Activated CD4-positive, alpha-beta memory T cell treated with anti-CD3 and anti-CD28 coated beads for 36 hours (primary cell): ENCODE data around the gene AUH. TPM values are rescaled to one million over a fixed set of nuclear protein-coding genes. Genes with fewer than 3 reads are reported as not detected.

Source experiments
- CTCF ChIA-PET: fragments of 350-600 bp; sonication (Branson Sonifier 250); formaldehyde crosslinking; loops from one replicate; lab custom pipeline; 2021; ENCODE audit warnings: antibody characterized with exemption, inconsistent platforms; lab: Charles Lee
- POLR2A ChIA-PET: fragments of 350-600 bp; sonication (Branson Sonifier 250); formaldehyde crosslinking; loops from one replicate; lab custom pipeline; 2021; ENCODE audit warnings: antibody characterized with exemption; lab: Charles Lee
- DNase-seq: peaks from one replicate; pipeline ENCODE4 v3.0.0-alpha.2; 2020
- H3K27ac Mint-ChIP-seq: one replicate; pipeline ENCODE4 v1.8.0; 2021; ENCODE audit warnings: mixed read lengths
- H3K27me3 Mint-ChIP-seq: one replicate; pipeline ENCODE4 v1.8.0; 2021; ENCODE audit warnings: mixed read lengths
- H3K36me3 Mint-ChIP-seq: one replicate; pipeline ENCODE4 v1.8.0; 2021; ENCODE audit warnings: mixed read lengths
- H3K4me1 Mint-ChIP-seq: one replicate; pipeline ENCODE4 v1.8.0; 2021; ENCODE audit warnings: low read depth, mixed read lengths
- H3K4me3 Mint-ChIP-seq: one replicate; pipeline ENCODE4 v1.8.0; 2021; ENCODE audit warnings: mild to moderate bottlenecking, mixed read lengths
- H3K9me3 Mint-ChIP-seq: one replicate; pipeline ENCODE4 v1.8.0; 2021; ENCODE audit warnings: mixed read lengths
- intact Hi-C: fragments of 100-400 bp; cut with micrococcal nuclease; formaldehyde crosslinking; loops from one replicate; pipeline ENCODE4 v1.15.1; 2023
- total RNA-seq, 2 experiments: library from RNA; stranded (reverse); gene quantifications; one replicate each; pipeline ENCODE4 v1.2.3, GENCODE V29; 2021

AUH gene
- total RNA-seq, 2 experiments from 2014 or later, result 38.8 to 40.9 TPM

- no peak for DNase-seq
- Mint-ChIP-seq H3K36me3 (peaks cover 22% of the 10 kb centered on the region), H3K4me3 (no peak overlapping the region), H3K27ac (no peak overlapping the region), H3K9me3 (no peaks in the 10 kb centered on the region), H3K4me1 (peaks cover 18% of the 10 kb centered on the region), H3K27me3 (no peaks in the 10 kb centered on the region)
- POLR2A ChIA-PET, result no interaction called here
- CTCF ChIA-PET, result no interaction called here
- intact Hi-C loops, result no loop called here
Measured at GRCh38 chr9:91307279-91307678, 54.4 kb downstream of the AUH start.

- intact Hi-C loops, result no loop called here
- peaks cover 17% of the 10 kb centered on the region for H3K4me1 Mint-ChIP-seq
- DNase-seq, result no peak
- H3K27me3 Mint-ChIP-seq, result no peaks in the 10 kb centered on the region
- peaks cover 22% of the 10 kb centered on the region for H3K36me3 Mint-ChIP-seq
- no peak overlapping the region for H3K27ac Mint-ChIP-seq
- ChIA-PET CTCF (no interaction called here), POLR2A (no interaction called here)
- no peaks in the 10 kb centered on the region for H3K9me3 Mint-ChIP-seq
- no peak overlapping the region for H3K4me3 Mint-ChIP-seq
Measured at GRCh38 chr9:91306296-91306630, 55.5 kb downstream of the AUH start.

- ChIA-PET CTCF (no interaction called here), POLR2A (no interaction called here)
- Mint-ChIP-seq H3K27me3 (no peaks in the 10 kb centered on the region), H3K4me1 (peaks cover 17% of the 10 kb centered on the region), H3K9me3 (no peaks in the 10 kb centered on the region), H3K4me3 (no peak overlapping the region), H3K27ac (no peak overlapping the region), H3K36me3 (peaks cover 22% of the 10 kb centered on the region)
- intact Hi-C loops, result no loop called here
- DNase-seq, result no peak
Measured at GRCh38 chr9:91305596-91306295, 56.0 kb downstream of the AUH start.

- Mint-ChIP-seq H3K9me3 (no peaks in the 10 kb centered on the region), H3K27ac (no peak overlapping the region), H3K4me3 (no peak overlapping the region), H3K36me3 (peaks cover 20% of the 10 kb centered on the region), H3K4me1 (peaks cover 16% of the 10 kb centered on the region), H3K27me3 (no peaks in the 10 kb centered on the region)
- CTCF ChIA-PET, result no interaction called here
- POLR2A ChIA-PET, result no interaction called here
- intact Hi-C loops, result no loop called here
- DNase-seq, result no peak
Measured at GRCh38 chr9:91303741-91304415, 57.8 kb downstream of the AUH start.

- Mint-ChIP-seq H3K9me3 (no peaks in the 10 kb centered on the region), H3K4me3 (no peak overlapping the region), H3K4me1 (peaks cover 10% of the 10 kb centered on the region), H3K27me3 (no peaks in the 10 kb centered on the region), H3K27ac (no peak overlapping the region), H3K36me3 (peaks cover 20% of the 10 kb centered on the region)
- ChIA-PET CTCF (no interaction called here), POLR2A (no interaction called here)
- intact Hi-C loops, result no loop called here
- DNase-seq, result no peak
Measured at GRCh38 chr9:91302831-91303230, 58.9 kb downstream of the AUH start.

GRCh38 chr9:91301161-91301560, 60.6 kb downstream of the AUH start:
- Mint-ChIP-seq H3K36me3 (peaks cover 22% of the 10 kb centered on the region), H3K4me1 (peaks cover 9% of the 10 kb centered on the region), H3K4me3 (no peak overlapping the region), H3K9me3 (no peaks in the 10 kb centered on the region), H3K27ac (no peak overlapping the region), H3K27me3 (no peaks in the 10 kb centered on the region)
- intact Hi-C loops, result no loop called here
- CTCF ChIA-PET, result no interaction called here
- POLR2A ChIA-PET, result no interaction called here
- no peak for DNase-seq

- H3K4me1 Mint-ChIP-seq, result peaks cover 3% of the 10 kb centered on the region
- ChIA-PET CTCF (no interaction called here), POLR2A (no interaction called here)
- H3K27me3 Mint-ChIP-seq, result no peaks in the 10 kb centered on the region
- no peak overlapping the region for H3K4me3 Mint-ChIP-seq
- H3K9me3 Mint-ChIP-seq, result no peaks in the 10 kb centered on the region
- no peak for DNase-seq
- H3K27ac Mint-ChIP-seq, result no peak overlapping the region
- intact Hi-C loops, result no loop called here
- H3K36me3 Mint-ChIP-seq, result peaks cover 40% of the 10 kb centered on the region
Measured at GRCh38 chr9:91298311-91298710, 63.4 kb downstream of the AUH start.

GRCh38 chr9:91297306-91297705, 64.4 kb downstream of the AUH start:
- DNase-seq, result no peak
- intact Hi-C loops, result no loop called here
- ChIA-PET CTCF (interaction anchor here (1.0 kb wide), 1 partner anchor 128 kb away, joined by 3 read pairs; no protein-coding TSS in a partner anchor), POLR2A (no interaction called here)
- peaks cover 3% of the 10 kb centered on the region for H3K4me1 Mint-ChIP-seq
- H3K27ac Mint-ChIP-seq, result no peak overlapping the region
- peaks cover 51% of the 10 kb centered on the region for H3K36me3 Mint-ChIP-seq
- no peaks in the 10 kb centered on the region for H3K27me3 Mint-ChIP-seq
- no peak overlapping the region for H3K4me3 Mint-ChIP-seq
- no peaks in the 10 kb centered on the region for H3K9me3 Mint-ChIP-seq

- ChIA-PET CTCF (no interaction called here), POLR2A (no interaction called here)
- no peaks in the 10 kb centered on the region for H3K27me3 Mint-ChIP-seq
- H3K36me3 Mint-ChIP-seq, result peaks cover 58% of the 10 kb centered on the region
- intact Hi-C loops, result no loop called here
- H3K27ac Mint-ChIP-seq, result no peak overlapping the region
- peaks cover 3% of the 10 kb centered on the region for H3K4me1 Mint-ChIP-seq
- DNase-seq, result no peak
- no peaks in the 10 kb centered on the region for H3K9me3 Mint-ChIP-seq
- H3K4me3 Mint-ChIP-seq, result no peak overlapping the region
Measured at GRCh38 chr9:91296354-91296753, 65.4 kb downstream of the AUH start.

- H3K27me3 Mint-ChIP-seq, result no peaks in the 10 kb centered on the region
- H3K9me3 Mint-ChIP-seq, result no peaks in the 10 kb centered on the region
- intact Hi-C loops, result no loop called here
- no peak overlapping the region for H3K27ac Mint-ChIP-seq
- ChIA-PET CTCF (no interaction called here), POLR2A (no interaction called here)
- DNase-seq, result no peak
- H3K4me1 Mint-ChIP-seq, result peaks cover 3% of the 10 kb centered on the region
- peaks cover 65% of the 10 kb centered on the region for H3K36me3 Mint-ChIP-seq
- no peak overlapping the region for H3K4me3 Mint-ChIP-seq
Measured at GRCh38 chr9:91295357-91295756, 66.4 kb downstream of the AUH start.

- Mint-ChIP-seq H3K4me3 (no peak overlapping the region), H3K27me3 (no peaks in the 10 kb centered on the region), H3K36me3 (peaks cover 50% of the 10 kb centered on the region), H3K27ac (no peak overlapping the region), H3K9me3 (no peaks in the 10 kb centered on the region), H3K4me1 (no peaks in the 10 kb centered on the region)
- ChIA-PET CTCF (no interaction called here), POLR2A (no interaction called here)
- DNase-seq, result no peak
- intact Hi-C loops, result no loop called here
Measured at GRCh38 chr9:91291866-91292265, 69.9 kb downstream of the AUH start.

GRCh38 chr9:91289244-91289643, 72.5 kb downstream of the AUH start:
- H3K9me3 Mint-ChIP-seq, result no peaks in the 10 kb centered on the region
- H3K27ac Mint-ChIP-seq, result no peak overlapping the region
- DNase-seq, result no peak
- H3K27me3 Mint-ChIP-seq, result no peaks in the 10 kb centered on the region
- ChIA-PET CTCF (interaction anchor here (0.6 to 1.3 kb wide), 3 partner anchors 57 to 255 kb away, joined by 3 to 4 read pairs (median 3); no protein-coding TSS in a partner anchor), POLR2A (no interaction called here)
- intact Hi-C loops, result loop anchor here (5.0 kb wide), 1 partner anchor 128 kb away; no protein-coding TSS in a partner anchor
- no peak overlapping the region for H3K4me3 Mint-ChIP-seq
- peaks cover 19% of the 10 kb centered on the region for H3K4me1 Mint-ChIP-seq
- H3K36me3 Mint-ChIP-seq, result peaks cover 44% of the 10 kb centered on the region
